ENCODE data around the gene PCBP4. TPM values are rescaled to one million over a fixed set of nuclear protein-coding genes. Genes with fewer than 3 reads are reported as not detected.
A peak's percentile ranks its signal among the peaks of the same experiment; 100 is the strongest.
"Not testable (repeated sequence)": the region's sequence is repeated elsewhere in the genome, so short reads cannot be mapped to it uniquely, and the experiment has no call there.

The PCBP4 gene
- polyA plus RNA-seq, 10 donors, result 50.8 to 73.1 (median 64.1) TPM

DNA sequence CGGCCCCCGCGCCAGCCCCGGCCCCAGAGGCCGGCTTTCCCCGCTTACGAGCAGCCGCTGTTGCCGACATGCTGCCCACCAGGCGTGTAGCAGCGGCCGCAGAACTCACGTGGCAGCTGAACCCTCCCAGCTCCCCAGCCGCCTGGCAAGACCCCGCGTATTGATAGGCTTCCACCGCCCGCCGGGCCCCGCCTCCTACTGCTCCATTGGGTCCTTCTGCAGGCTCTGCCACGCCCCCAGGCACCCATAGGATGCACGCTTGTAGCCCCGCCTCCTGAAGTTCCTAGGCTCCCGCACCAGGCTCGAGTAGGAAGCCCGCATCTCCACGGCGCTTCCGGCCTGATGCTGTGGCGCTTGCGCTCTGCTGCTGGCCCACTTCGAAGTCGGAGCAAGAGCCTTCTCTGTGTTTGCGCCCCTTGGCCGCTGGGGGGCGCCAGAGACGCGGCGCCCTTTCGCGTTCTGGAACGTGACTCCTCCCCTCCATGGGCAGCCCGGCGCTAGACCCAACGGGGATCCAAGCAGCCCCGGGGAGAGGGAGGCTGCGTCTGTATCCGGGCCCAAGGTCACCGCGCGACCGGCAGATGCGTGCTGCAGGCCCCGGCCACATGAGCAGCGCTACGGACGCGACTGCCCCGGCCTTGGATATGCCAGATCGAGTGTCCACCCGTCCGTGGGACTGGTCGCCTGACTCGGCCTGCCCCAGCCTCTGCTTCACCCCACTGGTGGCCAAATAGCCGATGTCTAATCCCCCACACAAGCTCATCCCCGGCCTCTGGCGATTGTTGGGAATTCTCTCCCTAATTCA lies 25.3 kb downstream of the PCBP4 start, which contains the start of the genes PARP3 and RRP9:
TSS of gene PARP3 (plus strand) at position 566 of the 805 bp plus-strand sequence. CDS start 993 bp downstream, outside the sequence.
TSS of gene RRP9 (minus strand) at position 107 of the 805 bp plus-strand sequence. CDS start at position 70, 37 bp downstream.
- DNase-seq, result peak; percentile 100

GRCh38 chr3:51941463-51941797 lies 25.8 kb downstream of the PCBP4 start:
- no peak for DNase-seq

GRCh38 chr3:51940648-51941462 lies 26.4 kb downstream of the PCBP4 start:
- no peak for DNase-seq

DNA sequence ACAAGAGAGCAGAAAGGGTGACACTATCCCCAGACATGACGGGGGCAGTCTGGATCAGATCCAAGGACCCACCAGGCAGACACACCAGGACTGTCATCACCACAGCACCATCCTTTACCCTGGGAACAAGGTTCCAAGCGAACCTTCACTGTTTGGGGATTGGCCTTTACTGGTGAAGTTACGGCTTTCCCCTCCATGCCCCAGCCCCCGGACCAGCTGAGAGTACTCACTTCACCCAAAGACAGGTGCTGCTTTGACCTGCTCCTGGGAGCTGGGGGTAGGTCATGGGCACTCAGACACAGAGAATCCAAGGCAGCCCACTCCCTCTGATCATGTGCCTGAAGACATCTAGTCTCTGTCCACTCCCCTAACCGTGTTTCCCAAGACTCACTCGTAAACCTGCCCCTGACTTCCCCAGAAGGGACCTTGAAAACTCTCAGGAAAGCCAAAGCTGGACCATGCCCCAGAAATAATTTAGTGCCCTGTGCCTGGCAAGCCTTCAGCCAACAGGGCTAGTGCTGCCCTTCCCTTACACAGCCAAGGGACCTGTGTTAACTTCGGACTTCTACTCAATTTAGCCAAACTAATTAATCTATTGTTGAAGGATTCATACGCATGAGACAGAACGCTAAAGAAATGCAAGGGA lies 28.4 kb downstream of the PCBP4 start:
- DNase-seq, result no peak

DNA sequence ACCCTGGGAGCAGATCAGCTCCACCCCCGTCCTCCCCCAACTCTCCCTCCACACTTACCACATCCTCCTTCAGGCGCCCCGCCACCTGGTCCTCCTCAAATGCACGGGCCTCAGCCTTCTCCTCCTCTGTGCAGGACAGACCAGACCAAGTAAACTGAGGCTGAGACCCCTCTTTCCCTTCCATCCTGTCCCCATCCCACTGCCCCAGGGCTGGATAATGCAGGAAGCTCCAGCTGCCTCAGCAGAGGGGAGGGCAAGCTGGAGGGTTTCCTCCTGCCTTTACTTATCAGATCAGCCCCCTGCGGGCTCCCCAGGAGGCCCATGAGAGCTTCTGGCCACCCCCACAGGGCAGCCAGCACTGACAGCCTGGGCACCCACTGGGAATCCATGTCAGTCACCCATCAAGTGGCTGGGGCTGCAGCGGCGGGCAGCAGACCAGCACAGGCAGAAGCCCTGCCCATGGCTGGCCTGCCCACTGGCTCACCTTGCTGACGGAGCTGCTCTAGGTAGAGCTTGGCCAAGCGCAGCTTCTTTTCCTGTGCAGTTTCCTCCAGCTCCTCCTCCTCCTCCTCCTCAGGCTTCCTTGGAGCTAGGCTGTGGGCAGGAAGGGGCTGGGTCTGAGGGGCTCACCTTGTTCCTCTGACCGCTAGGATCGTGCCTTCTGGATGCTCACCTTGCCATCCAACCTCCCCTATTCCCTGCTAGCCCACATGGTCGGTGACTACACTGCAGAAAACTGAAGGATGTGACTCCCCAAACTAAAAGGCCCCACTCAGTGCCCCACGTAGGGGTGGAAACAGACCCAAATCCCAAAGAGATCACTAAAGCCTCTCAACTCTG lies 29.4 kb downstream of the PCBP4 start:
- no peak for DNase-seq

DNA sequence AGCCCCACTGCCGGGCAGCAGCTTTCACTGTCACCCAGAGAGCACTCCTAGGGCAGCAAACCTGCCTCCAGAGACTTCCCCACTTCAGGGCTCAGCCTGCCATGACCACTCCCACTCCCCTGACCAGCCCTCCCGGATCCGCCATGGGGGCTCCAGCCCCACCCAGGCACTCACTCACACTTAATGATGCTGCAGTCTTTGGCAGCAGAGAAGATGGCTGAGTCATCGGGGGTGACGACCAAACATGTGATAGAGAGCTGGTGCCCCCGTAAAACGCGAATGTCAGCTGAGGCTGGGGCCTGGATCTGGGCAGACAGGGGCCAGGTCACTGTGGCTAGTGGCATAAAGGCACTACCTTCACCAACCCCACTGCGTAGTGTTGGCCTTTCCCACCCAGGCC lies 30.2 kb downstream of the PCBP4 start:
- no peak for DNase-seq

- DNase-seq, result no peak
Observed at GRCh38 chr3:51935886-51936755, 31.1 kb downstream of the PCBP4 start.

DNA sequence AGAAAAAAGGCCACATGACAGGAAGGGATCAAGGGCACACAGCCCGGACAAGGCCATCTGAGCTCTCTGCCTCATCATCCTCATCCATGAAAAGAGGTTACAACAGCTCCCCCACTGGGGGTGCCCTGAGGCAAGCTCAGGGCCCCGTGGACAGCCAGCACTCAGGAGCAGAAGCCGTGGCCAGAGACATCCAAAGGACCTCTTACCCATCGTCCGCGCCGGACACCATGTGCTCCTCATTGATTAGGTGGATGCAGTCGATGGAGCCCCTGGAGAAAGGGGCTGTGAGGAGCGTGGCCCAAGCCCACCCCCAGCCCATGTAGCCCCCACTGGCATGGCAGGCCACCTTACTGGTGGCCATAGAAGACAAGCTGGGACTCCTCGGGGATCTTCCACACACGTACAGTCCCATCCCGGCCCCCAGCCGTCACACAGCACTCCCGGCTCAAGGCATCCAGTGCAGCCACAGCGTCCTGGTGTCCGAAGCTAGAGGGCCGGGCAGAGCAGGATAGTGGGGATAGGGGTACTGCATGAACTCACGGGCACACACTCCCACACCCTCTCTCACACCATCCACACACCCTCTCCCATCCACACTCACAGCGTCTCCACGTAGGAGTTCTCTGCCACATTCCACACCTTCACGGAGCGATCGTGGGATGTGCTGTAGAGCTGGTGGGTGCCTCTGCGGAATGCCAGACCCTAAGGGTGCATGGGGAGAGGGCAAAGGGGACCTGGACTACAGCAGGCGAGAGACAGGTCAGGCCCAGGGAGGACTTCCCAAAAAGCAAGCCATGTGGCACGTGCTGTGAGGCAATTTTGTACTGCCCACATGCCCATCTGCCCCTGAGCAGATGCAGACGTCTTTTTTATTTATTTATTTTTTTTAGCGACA lies 32.0 kb downstream of the PCBP4 start:
- DNase-seq, result no peak

DNA sequence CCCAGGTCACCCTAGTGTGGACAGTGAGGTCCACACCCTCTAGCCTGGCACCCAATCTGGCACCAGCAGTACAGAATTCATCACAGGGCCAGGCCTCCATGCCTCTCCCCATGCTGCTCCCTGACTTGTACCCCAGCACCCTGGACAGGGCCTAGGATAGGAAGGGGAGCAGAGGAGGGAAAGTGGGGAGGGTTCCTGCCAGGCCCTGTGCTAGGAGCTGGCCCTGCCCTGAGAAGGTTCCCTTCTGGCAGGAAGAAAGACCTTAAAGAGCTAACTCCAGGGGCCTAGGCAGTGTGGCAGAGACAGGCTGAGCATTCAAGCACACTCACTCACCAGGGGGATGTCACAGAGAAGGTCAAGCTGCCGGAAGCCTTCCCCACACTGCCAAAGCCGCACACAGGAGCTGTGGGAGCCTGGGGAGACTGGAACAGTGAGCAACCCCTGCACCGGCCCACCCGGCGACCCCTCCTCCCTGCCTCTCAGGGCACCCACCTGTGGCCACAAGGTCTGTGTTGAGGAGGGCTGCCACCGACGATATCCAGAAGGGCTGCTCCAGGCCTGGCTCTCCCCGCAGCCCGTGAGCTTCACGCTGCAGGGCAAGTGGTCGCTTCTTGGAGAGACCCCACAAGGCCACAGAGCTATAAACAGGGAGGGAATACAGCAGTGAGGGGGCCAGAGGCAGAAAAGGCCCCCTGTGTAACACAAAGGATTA lies 33.0 kb downstream of the PCBP4 start:
- no peak for DNase-seq

GRCh38 chr3:51933471-51934138 lies 33.6 kb downstream of the PCBP4 start:
- no peak for DNase-seq

GRCh38 chr3:51932471-51933370 lies 34.5 kb downstream of the PCBP4 start:
- DNase-seq, result no peak

- no peak for DNase-seq
Observed at GRCh38 chr3:51931756-51932155, 35.5 kb downstream of the PCBP4 start.

DNA sequence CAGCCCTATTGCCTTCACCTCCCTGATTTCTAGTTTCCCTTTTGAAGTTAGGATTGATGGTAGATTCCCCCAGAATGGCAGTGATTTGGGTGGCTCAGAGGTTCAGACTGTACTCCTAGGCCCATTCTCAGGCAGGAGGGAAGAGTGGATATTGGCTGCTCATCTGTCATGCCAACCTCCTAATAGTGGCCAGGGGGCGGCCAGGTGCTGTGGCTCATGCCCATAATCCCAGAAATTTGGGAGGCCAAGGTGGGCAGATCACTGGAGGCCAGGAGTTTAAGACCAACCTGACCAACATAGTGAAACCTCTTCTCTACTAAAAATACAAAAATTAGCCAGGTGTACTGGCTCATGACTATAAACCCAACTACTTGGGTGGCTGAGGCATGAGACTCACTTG lies 36.8 kb downstream of the PCBP4 start:
- DNase-seq, result no peak

DNA sequence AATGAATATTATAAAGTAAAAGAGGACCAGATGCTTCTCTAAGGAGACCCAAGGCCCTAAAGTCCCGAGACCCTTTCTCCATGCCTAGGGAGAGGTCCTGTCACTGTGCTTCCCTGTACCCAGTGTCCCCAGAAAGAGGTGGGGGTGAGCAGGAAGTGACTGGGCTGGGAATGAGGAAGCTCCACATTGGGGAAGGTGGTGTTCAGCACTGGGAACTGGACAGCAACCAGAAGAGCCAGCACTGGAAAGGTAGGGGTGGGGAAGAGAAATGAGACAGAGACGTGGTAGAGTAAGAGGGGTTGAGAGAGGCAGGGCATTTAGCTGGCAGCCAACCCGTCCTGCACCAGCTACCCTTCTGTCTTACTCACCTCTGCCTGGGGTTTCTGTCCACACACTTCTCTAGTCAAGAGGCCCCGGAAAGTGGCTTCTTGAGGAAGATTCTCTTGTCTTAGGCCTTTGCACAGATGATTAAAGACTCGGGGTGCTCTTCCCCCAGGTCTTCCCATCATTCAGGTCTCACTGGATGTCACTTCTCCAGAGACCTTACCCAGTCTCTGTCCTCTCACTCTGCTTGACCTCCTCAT lies 37.7 kb downstream of the PCBP4 start:
- DNase-seq, result no peak

GRCh38 chr3:51928981-51929380 lies 38.3 kb downstream of the PCBP4 start:
- DNase-seq, result not testable (repeated sequence)

GRCh38 chr3:51928438-51928837 lies 38.8 kb downstream of the PCBP4 start:
- no peak for DNase-seq
